Esophagus muscularis mucosa (tissue), 4 donors: ENCODE data around the gene PAFAH2.

ENCODE experiments used
- CTCF ChIP-seq, 3 experiments: fragments of 200-600 bp in 2 of 3; fragments of 450-650 bp in 1 of 3; sonication (generic) in 2 of 3; IDR thresholded peaks; one replicate each; pipeline ENCODE4 v1.5.1; 2017 to 2019; ENCODE audit warnings: antibody characterized with exemption in 3 of 3, mild to moderate bottlenecking in 2 of 3, moderate library complexity in 1 of 3
- EP300 ChIP-seq: sonication (generic); formaldehyde crosslinking; IDR thresholded peaks from one replicate; pipeline ENCODE4 v1.6.1; 2017; ENCODE audit warnings: antibody characterized with exemption
- POLR2A ChIP-seq: fragments of 450-650 bp; IDR thresholded peaks from one replicate; pipeline ENCODE4 v1.6.1; 2017; ENCODE audit warnings: antibody characterized with exemption, moderate library complexity, mild to moderate bottlenecking, low read depth
- POLR2AphosphoS5 ChIP-seq, 2 donors: sonication (generic); formaldehyde crosslinking; IDR thresholded peaks; one replicate each; pipeline ENCODE4 v1.6.1; 2017; ENCODE audit warnings: antibody characterized with exemption in 2 of 2

DNA sequence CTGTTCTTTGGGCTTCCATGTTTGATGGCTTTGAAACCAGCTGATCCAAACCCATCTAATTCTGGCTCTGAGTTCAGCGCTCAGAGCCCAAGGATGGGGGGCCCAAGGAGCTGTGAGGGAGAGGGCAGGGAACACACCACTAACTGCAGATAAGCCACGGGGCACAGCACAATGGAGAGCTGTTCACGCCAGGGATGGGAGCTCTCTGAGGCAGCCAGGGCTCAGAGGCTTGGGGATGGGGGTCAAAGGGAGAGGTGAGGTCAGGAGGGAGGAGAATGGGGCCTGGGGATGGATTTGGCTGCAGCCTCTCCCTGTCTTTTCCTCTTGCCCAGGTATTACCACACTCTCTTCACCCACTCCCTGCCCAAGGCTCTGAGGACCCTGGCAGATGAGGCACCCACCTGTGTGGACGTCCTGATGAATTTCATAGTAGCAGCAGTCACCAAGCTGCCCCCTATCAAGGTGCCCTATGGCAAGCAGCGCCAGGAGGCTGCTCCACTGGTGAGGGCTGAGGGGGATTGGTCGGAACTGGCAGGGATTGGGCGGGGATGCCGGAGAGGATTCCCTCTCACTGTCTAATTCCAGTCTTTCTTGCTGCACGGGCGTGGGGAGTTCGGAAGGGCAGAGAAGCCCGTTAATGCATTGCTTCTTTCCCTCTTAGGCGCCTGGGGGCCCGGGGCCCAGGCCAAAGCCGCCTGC lies 36.8 kb upstream of the PAFAH2 start:
- TF ChIP-seq CTCF (IDR thresholded peaks at IDR 0.05) = no peak
- no peak for TF ChIP-seq POLR2A
- no peak for TF ChIP-seq POLR2AphosphoS5 (IDR thresholded peaks at IDR 0.05)
- no peak for TF ChIP-seq EP300
